HUDEP-2 (cell line): ENCODE data around the gene ZDHHC19.
"Not testable (repeated sequence)": the region's sequence is repeated elsewhere in the genome, so short reads cannot be mapped to it uniquely, and the experiment has no call there.

Experiments
- DNase-seq, 76 experiments: peaks; one replicate each; lab custom pipeline; 2025; ENCODE audit not compliant: unreplicated experiment in 76 of 76; lab: John Stamatoyannopoulos, UW

ZDHHC19 gene

GRCh38 chr3:196180346-196180745 is 30.9 kb downstream of the ZDHHC19 start:
- DNase-seq, result no peak

- DNase-seq, result peak in 68 of 76 experiments; percentile 10 to 84 (median 53)
These were observed 31.6 kb downstream of the ZDHHC19 start for GRCh38 chr3:196179380-196180308.

GRCh38 chr3:196178993-196179379 is 32.2 kb downstream of the ZDHHC19 start:
- DNase-seq, result no peak

GRCh38 chr3:196177967-196178366 is 33.2 kb downstream of the ZDHHC19 start:
- no peak for DNase-seq

- no peak for DNase-seq
These were observed 33.6 kb downstream of the ZDHHC19 start for GRCh38 chr3:196177567-196177966.

GRCh38 chr3:196175722-196176121 is 35.5 kb downstream of the ZDHHC19 start:
- DNase-seq, result no peak

- DNase-seq, result no peak
These were observed 36.0 kb downstream of the ZDHHC19 start for GRCh38 chr3:196175116-196175625.

GRCh38 chr3:196174652-196175051 is 36.5 kb downstream of the ZDHHC19 start:
- DNase-seq, result no peak

- DNase-seq, result not testable (repeated sequence)
These were observed 40.9 kb downstream of the ZDHHC19 start for GRCh38 chr3:196170296-196170695.

GRCh38 chr3:196169836-196170240 is 41.4 kb downstream of the ZDHHC19 start:
- no peak for DNase-seq

GRCh38 chr3:196168808-196169391 is 42.3 kb downstream of the ZDHHC19 start:
- DNase-seq, result peak in 12 of 76 experiments; percentile 3 to 45 (median 18)

GRCh38 chr3:196166741-196167140 is 44.5 kb downstream of the ZDHHC19 start:
- DNase-seq, result no peak

- DNase-seq, result no peak
These were observed 45.4 kb downstream of the ZDHHC19 start for GRCh38 chr3:196165850-196166249.

GRCh38 chr3:196165006-196165575 is 46.1 kb downstream of the ZDHHC19 start:
- DNase-seq, result not testable (repeated sequence)

- no peak for DNase-seq
These were observed 46.6 kb downstream of the ZDHHC19 start for GRCh38 chr3:196164576-196164975.

GRCh38 chr3:196163666-196164493 is 47.3 kb downstream of the ZDHHC19 start:
- no peak for DNase-seq

GRCh38 chr3:196163212-196163611 is 48.0 kb downstream of the ZDHHC19 start:
- DNase-seq, result no peak

- no peak for DNase-seq
These were observed 48.5 kb downstream of the ZDHHC19 start for GRCh38 chr3:196162679-196163078.

GRCh38 chr3:196159952-196160804 is 51.0 kb downstream of the ZDHHC19 start:
- peak in 32 of 76 experiments; percentile 6 to 43 (median 19) for DNase-seq

GRCh38 chr3:196159526-196159925 is 51.7 kb downstream of the ZDHHC19 start:
- DNase-seq, result no peak
